Lower leg skin (tissue), 4 donors: ENCODE measurements around the gene HDAC4. TPM values are rescaled to one million over a fixed set of nuclear protein-coding genes. Genes with fewer than 3 reads are reported as not detected.
A peak's percentile ranks its signal among the peaks of the same experiment; 100 is the strongest.

Source experiments
- DNase-seq, 2 donors: peaks; one replicate each; pipeline ENCODE4 v3.0.0-alpha.2; 2019; ENCODE audit warnings: low spot score in 2 of 2
- H3K4me3 ChIP-seq: fragments of 200-600 bp; sonication (generic); 2 replicates; pipeline ENCODE4 v1.5.1; 2017; ENCODE audit warnings: mild to moderate bottlenecking, low read depth; ENCODE audit not compliant: poor library complexity, severe bottlenecking
- CTCF ChIP-seq, 3 donors: fragments of 450-650 bp; IDR thresholded peaks; one replicate each; pipeline ENCODE4 v1.5.1; 2016; ENCODE audit warnings: antibody characterized with exemption in 3 of 3, mild to moderate bottlenecking in 3 of 3, moderate library complexity in 2 of 3
- POLR2A ChIP-seq, 2 donors: fragments of 450-650 bp; IDR thresholded peaks; one replicate each; pipeline ENCODE4 v1.6.1; 2016 to 2017; ENCODE audit warnings: antibody characterized with exemption in 2 of 2, mild to moderate bottlenecking in 1 of 2, moderate library complexity in 1 of 2
- WGBS, 2 donors: methylation state at CpG; one replicate each; pipeline ENCODE4 v1.1.5; 2018; 5-methylcytosine and 5-hydroxymethylcytosine counted together
- intact Hi-C: fragments of 100-400 bp; cut with DNase I; formaldehyde crosslinking; loops from one replicate; pipeline ENCODE4 v1.15.0; 2023; ENCODE audit warnings: low total_unique reads
- total RNA-seq, 4 donors: library from RNA; depleted of rRNA; stranded (reverse); fragments of >200 nt; gene quantifications; one replicate each; pipeline ENCODE4 v1.1.0, GENCODE V29; 2016

Gene HDAC4
- total RNA-seq, 4 donors from 2014 or later, result 27.4 to 85.5 (median 57.9) TPM

- intact Hi-C loops, result no loop called here
- H3K4me3 ChIP-seq, result no peak overlapping the region
- TF ChIP-seq CTCF (IDR thresholded peaks at IDR 0.05) (no peak), POLR2A (IDR thresholded peaks at IDR 0.05) (no peak)
- WGBS, 2 donors, result 82 to 88% methylated on average over 1 of the region's 1 CpG
- DNase-seq, result no peak
Measured at GRCh38 chr2:239241431-239241960, 159.3 kb downstream of the HDAC4 start.

- DNase-seq, result peak in 1 of 2 donors; percentile 86
- intact Hi-C loops, result no loop called here
- no peak for TF ChIP-seq POLR2A (IDR thresholded peaks at IDR 0.05)
- no peak for TF ChIP-seq CTCF (IDR thresholded peaks at IDR 0.05)
- WGBS, 2 donors, result 72 to 76% methylated on average over 15 of the region's 15 CpGs
- no peak overlapping the region for H3K4me3 ChIP-seq
Measured at GRCh38 chr2:239240414-239240881, 160.4 kb downstream of the HDAC4 start.

- no peak overlapping the region for H3K4me3 ChIP-seq
- WGBS, 2 donors, result 83 to 86% methylated on average over 28 to 29 of the region's 29 CpGs
Measured at GRCh38 chr2:239239607-239240413, 161.0 kb downstream of the HDAC4 start.

GRCh38 chr2:239238839-239239606 lies 161.8 kb downstream of the HDAC4 start:
- no peak for TF ChIP-seq POLR2A (IDR thresholded peaks at IDR 0.05)
- no peak for TF ChIP-seq CTCF (IDR thresholded peaks at IDR 0.05)
- DNase-seq, result peak in 1 of 2 donors; percentile 72
- H3K4me3 ChIP-seq, result no peak overlapping the region
- 78 to 79% methylated on average over 15 of the region's 15 CpGs for WGBS, 2 donors
- intact Hi-C loops, result no loop called here

More at GRCh38 chr2:239239607-239240413, 161.0 kb downstream of the HDAC4 start:
- DNase-seq, result peak in 1 of 2 donors; percentile 79
- intact Hi-C loops, result no loop called here
- TF ChIP-seq POLR2A (IDR thresholded peaks at IDR 0.05), result no peak
- no peak for TF ChIP-seq CTCF (IDR thresholded peaks at IDR 0.05)

GRCh38 chr2:239238381-239238780 lies 162.4 kb downstream of the HDAC4 start:
- H3K4me3 ChIP-seq, result no peak overlapping the region
- TF ChIP-seq POLR2A (IDR thresholded peaks at IDR 0.05) (no peak), CTCF (IDR thresholded peaks at IDR 0.05) (no peak)
- WGBS, 2 donors, result 85 to 89% methylated on average over 5 of the region's 5 CpGs
- intact Hi-C loops, result no loop called here
- peak in 1 of 2 donors; percentile 64 for DNase-seq
